AML-193 (cell line): ENCODE measurements around the gene SMIM10L2A.
"Not testable (repeated sequence)": the region's sequence is repeated elsewhere in the genome, so short reads cannot be mapped to it uniquely, and the experiment has no call there.

ENCODE experiments used
- DNase-seq, 2 experiments: peaks; one replicate each; lab custom pipeline; 2025; lab: John Stamatoyannopoulos, UW

The SMIM10L2A gene

GRCh38 chrX:135422810-135423168, 1.0 kb downstream of the SMIM10L2A start:
- not testable (repeated sequence) for DNase-seq

GRCh38 chrX:135423173-135423864, 1.6 kb downstream of the SMIM10L2A start:
- DNase-seq = not testable (repeated sequence)

- DNase-seq = no peak
Measured at GRCh38 chrX:135424469-135424868, 2.7 kb downstream of the SMIM10L2A start.

GRCh38 chrX:135425026-135425965, 3.6 kb downstream of the SMIM10L2A start:
- no peak for DNase-seq

GRCh38 chrX:135429429-135429828, 7.7 kb downstream of the SMIM10L2A start:
- no peak for DNase-seq

GRCh38 chrX:135431886-135432285, 10.1 kb downstream of the SMIM10L2A start:
- DNase-seq = no peak

GRCh38 chrX:135432453-135432852, 10.7 kb downstream of the SMIM10L2A start:
- no peak for DNase-seq

- DNase-seq = no peak
Measured at GRCh38 chrX:135432881-135433521, 11.3 kb downstream of the SMIM10L2A start.

GRCh38 chrX:135433531-135434257, 11.9 kb downstream of the SMIM10L2A start:
- DNase-seq = no peak

- no peak for DNase-seq
Measured at GRCh38 chrX:135434258-135435138, 12.8 kb downstream of the SMIM10L2A start.

GRCh38 chrX:135435139-135435922, 13.6 kb downstream of the SMIM10L2A start:
- DNase-seq = no peak

- no peak for DNase-seq
Measured at GRCh38 chrX:135435933-135436332, 14.2 kb downstream of the SMIM10L2A start.

GRCh38 chrX:135436456-135436855, 14.7 kb downstream of the SMIM10L2A start:
- DNase-seq = no peak

- DNase-seq = no peak
Measured at GRCh38 chrX:135436966-135437866, 15.5 kb downstream of the SMIM10L2A start.

GRCh38 chrX:135437867-135438733, 16.4 kb downstream of the SMIM10L2A start:
- no peak for DNase-seq

- DNase-seq = no peak
Measured at GRCh38 chrX:135438734-135439043, 16.9 kb downstream of the SMIM10L2A start.

- no peak for DNase-seq
Measured at GRCh38 chrX:135449637-135450550, 28.1 kb downstream of the SMIM10L2A start.
